Cardiac septum (tissue), 1 donor: ENCODE results near the gene PLCXD1. TPM values are rescaled to one million over a fixed set of nuclear protein-coding genes. Genes with fewer than 3 reads are reported as not detected.
"Not testable (repeated sequence)": the region's sequence is repeated elsewhere in the genome, so short reads cannot be mapped to it uniquely, and the experiment has no call there.

Experiments
- DNase-seq: peaks from one replicate; pipeline ENCODE4 v3.0.0-alpha.2; 2020; ENCODE audit warnings: low spot score
- intact Hi-C: fragments of 100-400 bp; cut with DNase I; formaldehyde crosslinking; loops from one replicate; pipeline ENCODE4 v1.14.0; 2022
- total RNA-seq: library from RNA; stranded (reverse); fragmentation: NEBNext Ultra II Directional; extraction: Animal tissue kit (Norgen Biotek cat#: 25700); gene quantifications from one replicate; pipeline ENCODE4 v1.2.1, GENCODE V29; 2021
- donor health status: DM: no; HTN: no; CAD: no.

Gene PLCXD1
- total RNA-seq, 1 donor from 2014 or later, result 3.4 TPM

DNA sequence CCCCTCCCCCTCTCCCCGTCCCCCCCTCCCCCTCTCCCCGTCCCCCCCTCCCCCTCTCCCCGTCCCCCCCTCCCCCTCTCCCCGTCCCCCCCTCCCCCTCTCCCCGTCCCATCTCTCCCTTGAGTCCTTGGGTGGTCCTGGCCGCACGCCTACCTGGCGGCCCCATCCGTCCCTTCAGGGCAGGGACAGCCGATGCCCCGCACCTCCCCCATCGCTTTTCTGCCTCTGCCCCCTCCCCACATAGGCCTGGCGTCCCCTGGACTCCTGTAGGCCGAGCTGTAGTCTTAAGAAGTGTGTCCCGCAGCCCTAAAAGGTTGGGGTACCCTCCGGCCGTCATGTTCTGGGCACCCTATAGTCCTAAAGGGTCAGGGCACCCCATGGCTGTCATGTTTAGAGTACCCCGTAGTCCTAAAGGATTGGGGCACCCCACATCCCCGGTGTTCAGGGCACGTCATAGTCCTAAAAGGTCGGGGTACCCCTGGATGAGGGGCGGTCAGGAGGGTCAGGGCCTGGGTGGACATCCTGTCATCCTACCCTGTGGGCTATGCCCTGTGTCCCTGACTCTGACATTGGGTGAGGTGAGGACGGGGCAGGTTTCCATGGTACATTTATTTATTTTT lies 48.2 kb downstream of the PLCXD1 start:
- intact Hi-C loops, result no loop called here

GRCh38 chrX:330141-330725 lies 49.1 kb downstream of the PLCXD1 start:
- DNase-seq, intact Hi-C loops: not testable (repeated sequence)

More for the DNA sequence above, 48.2 kb downstream of the PLCXD1 start:
- DNase-seq, result no peak

GRCh38 chrX:330726-331150 lies 49.6 kb downstream of the PLCXD1 start:
- no peak for DNase-seq

GRCh38 chrX:331151-331824 lies 50.1 kb downstream of the PLCXD1 start:
- intact Hi-C loops, result no loop called here
- no peak for DNase-seq

More at GRCh38 chrX:330726-331150, 49.6 kb downstream of the PLCXD1 start:
- intact Hi-C loops, result no loop called here

DNA sequence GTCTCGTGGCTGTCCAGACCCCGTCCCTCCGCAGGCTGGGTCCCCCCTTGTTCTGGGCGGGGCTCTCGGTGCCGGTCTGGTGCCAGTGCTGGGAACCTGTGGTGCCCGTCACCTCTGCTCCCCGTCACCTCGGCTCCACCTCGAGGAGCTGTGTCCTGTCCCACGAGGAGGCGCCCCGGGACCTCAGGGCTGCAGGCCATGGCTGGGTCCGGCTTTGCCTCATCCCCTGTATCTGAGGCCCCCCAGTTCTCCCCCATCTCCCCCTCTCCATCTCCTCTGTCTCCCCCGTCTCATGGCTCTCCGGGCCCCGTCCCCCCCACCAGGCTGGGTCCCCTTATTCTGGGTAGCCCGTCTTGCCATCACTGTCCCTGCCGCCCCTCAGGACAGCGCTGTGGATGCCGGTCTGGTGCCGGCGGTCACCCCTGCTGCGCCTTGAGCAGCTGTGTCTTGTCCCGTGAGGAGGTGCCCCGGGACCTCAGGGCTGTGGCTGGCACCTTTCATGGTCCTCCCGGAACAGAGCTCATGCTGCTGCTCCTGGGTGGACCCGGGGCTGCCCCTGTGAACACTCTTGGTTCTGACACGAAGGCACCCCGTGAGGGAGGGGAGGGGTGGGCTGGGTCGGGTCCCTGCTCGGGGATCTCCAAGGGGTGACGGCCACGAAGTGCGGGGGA lies 50.8 kb downstream of the PLCXD1 start:
- no peak for DNase-seq

DNA sequence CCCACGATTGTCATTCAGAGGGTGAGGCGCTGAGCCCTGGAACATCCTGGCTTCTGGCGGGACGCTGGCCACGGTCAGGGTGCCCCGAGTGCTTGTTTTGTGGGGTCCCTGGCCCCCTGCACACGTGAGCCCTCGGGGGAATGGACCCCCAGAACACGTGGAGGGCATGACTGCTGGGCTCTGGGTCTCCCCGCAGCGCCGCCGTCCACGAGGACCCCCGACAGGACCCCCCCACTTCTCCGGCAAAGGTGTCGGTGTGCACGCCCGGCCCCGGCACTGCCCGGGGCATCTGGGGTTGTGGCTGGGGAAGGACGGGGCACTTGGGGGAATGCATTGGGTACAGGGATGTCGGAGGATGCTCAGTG lies 51.3 kb downstream of the PLCXD1 start:
- intact Hi-C loops, result no loop called here
- no peak for DNase-seq

More for the DNA sequence above, 50.8 kb downstream of the PLCXD1 start:
- intact Hi-C loops, result no loop called here

DNA sequence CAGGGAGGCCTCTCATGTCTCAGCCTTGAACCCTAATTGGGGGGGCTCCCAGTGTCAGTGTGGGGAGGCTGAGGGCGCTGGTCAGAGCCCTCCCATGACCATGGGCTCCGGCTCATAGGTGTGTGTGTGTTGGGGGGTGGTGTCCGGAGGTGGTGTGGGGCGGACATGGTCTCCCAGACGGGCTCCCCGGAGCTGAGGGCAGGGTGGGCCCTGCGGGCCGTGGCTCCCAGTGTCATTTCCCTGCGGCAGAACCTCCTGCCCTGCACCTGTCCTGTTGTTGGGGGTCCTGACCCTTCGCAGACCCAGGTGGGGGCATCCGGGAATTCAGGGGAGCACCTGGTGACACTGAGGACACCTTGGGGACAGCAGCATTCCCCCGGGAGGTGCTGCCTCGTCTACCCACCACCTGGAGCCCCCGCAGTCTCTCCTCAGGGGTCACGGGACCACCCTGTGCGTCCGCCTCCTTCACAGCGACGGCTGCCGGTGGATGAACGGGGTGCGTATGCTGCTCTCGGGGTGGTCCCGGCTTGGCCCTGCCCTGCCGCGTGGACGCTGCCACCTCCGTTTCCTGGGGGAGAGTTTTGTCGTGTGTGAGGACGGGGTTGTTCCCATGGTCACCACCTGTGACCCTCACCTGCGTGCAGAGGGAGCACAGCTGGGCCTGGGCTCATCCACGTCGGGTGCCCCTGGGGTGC lies 51.9 kb downstream of the PLCXD1 start:
- intact Hi-C loops, result no loop called here
- DNase-seq, result no peak

- DNase-seq, result no peak
- intact Hi-C loops, result no loop called here
These were observed 52.6 kb downstream of the PLCXD1 start for GRCh38 chrX:333611-334311.

DNA sequence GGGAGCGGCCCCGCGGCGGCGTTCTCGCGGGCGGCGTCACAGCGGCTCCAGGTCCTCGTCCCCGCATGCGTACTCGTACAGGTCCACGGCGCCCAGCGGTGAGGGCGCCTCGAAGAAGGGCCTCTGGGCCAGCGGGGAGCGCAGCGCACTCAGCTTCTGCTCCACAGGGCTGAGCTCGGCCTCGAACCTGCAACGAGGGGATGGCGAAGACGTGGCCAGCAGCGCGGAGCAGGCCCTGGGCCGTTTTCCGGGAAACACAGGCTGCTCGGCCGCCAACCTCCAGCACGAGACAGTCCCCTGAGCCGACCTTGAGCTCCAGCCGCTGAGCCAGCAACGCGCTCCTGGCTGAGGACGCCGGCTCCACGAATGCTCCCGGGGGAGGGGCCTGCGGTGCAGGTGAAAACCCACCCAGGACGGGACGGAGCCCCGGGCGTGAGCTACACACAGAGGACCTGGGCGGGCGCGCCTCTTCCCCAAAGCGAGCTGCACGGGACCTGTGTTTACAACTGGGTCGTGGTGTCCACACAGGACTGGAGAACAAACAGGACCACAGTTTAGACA lies 53.2 kb downstream of the PLCXD1 start:
- no peak for DNase-seq
- intact Hi-C loops, result no loop called here

DNA sequence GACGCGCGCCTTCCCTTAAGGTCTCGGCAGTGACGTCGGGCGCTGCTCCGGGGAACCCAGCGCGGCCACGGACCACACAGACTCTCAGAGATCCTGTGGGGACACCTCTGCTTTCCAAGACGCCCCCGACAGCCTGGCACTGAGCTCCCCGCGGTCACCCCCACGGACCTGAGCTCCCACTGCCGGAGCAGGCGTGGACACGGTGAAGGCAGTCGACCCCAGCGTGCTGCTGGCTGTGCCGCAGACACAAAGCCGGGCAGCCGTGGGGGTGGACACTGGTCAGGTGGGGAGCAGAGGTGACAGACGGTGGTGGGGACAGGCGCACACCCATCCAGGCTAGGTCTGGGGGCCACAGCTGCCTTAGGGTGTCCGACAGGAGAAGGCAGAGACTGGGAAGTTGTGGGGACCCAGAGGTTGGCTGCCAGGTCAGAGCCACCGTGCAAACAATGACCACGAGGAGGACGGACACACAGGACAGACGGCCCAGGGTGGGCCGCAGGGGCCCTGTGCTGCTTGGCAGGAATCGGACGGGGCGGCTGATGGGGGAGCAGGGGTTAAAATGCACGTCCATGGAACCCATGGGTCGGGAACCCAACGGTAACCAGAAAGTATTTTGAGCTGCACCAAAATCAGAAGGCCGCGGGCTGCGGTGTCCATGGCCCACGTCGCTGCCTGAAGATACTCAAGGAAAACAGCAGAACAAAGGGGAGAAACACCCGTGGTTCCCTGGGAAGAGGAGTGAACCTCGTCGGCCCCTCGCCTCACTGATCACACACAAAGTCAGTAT lies 54.0 kb downstream of the PLCXD1 start:
- DNase-seq, result no peak
- intact Hi-C loops, result no loop called here

GRCh38 chrX:335758-336155 lies 54.6 kb downstream of the PLCXD1 start:
- no peak for DNase-seq
- intact Hi-C loops, result no loop called here

GRCh38 chrX:336227-336626 lies 55.0 kb downstream of the PLCXD1 start:
- intact Hi-C loops, result no loop called here

GRCh38 chrX:337331-337831 lies 56.2 kb downstream of the PLCXD1 start:
- intact Hi-C loops, result no loop called here
- DNase-seq, result no peak

More at GRCh38 chrX:336227-336626, 55.0 kb downstream of the PLCXD1 start:
- no peak for DNase-seq

- intact Hi-C loops, result no loop called here
- no peak for DNase-seq
These were observed 57.2 kb downstream of the PLCXD1 start for GRCh38 chrX:338281-338835.

DNA sequence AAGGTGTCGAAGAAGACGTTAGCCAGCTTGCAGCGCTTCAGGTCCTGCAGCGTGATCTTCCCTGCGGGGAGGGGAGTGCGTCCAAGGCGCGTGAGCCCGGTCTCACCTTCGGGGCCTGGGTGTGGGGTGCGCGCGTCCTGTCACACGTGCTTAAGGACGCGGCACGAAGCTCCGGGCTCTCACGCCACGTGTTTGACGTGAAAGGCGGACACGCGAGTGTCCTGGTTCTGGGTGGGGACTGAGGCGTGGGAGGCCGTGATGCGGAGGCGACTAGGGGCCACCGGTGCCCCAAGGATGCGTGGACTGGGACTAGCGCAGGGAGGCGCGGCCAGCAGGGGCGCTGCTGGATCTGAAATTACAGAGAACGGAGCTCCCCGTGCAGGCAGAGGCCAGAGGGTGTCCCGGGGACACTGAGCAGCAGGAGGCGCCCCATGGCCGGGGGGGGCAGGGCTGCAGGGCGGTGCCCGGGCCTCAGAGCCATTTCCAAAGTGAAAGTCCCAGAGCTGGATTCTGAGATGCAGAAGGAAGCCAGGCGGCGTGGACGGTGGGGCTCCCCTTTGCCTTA lies 57.7 kb downstream of the PLCXD1 start:
- DNase-seq, result no peak
- intact Hi-C loops, result no loop called here

DNA sequence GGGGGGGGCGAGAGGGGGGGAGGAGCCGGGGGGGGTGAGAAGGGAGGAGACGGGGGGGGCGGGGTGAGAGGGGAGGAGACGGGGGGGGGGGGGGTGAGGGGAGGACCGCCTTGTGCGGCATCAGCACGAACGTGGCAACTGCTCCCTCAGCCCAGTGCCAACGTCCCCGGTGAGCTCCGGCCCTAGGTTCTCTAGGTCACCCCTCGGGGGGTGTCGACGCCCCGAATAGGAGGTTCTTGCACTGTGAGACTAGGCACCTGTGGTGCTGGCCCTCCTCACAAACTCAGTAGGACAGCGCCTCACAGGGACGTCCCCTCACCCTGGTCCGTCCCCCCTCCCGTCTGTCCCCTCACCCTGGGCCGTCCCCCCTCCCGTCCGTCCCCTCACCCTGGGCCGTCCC lies 58.9 kb downstream of the PLCXD1 start:
- DNase-seq, result no peak
- intact Hi-C loops, result no loop called here

DNA sequence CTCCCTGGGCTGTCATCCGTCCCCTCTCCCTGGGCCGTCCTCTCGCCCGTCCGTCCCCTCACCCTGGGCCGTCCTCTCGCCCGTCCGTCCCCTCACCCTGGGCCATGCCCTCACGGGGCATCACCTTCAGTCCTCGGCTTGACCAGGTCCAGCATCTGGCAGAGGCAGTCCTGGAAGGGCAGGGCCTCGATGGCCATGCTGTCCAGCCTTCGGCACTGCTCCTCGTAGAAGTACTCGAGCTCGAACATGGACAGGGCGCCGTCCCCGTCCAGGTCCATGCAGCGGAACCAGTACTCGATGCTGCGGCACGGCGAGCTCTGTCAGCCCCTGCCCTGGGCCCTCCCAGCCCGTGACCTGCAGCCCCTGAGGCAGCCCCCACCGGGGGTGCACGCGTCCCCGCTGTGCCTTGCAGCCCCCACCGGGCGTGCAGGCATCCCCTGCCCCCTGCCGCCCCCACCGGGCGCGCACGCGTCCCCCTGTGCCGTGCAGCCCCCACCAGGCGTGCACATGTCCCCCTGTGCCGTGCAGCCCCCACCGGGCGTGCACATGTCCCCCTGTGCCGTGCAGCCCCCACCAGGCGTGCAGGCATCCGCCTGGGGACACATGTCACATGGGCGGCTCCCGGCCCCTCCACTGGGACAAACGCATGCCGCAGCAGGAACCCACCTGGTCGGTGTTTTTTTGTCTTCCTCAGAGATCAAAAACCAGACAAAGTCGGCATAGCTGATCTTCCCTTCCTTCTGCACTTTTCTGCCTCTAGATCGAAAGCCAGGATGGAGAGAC lies 59.7 kb downstream of the PLCXD1 start:
- intact Hi-C loops, result no loop called here
- DNase-seq, result no peak
